Omental fat pad (tissue), 4 donors: ENCODE measurements around the gene UTP3. TPM values are rescaled to one million over a fixed set of nuclear protein-coding genes. Genes with fewer than 3 reads are reported as not detected.

ENCODE experiments used
- ATAC-seq: fragments of 150-250 bp; one replicate; pipeline ENCODE4 v1.9.1; 2016; ENCODE audit warnings: mild to moderate bottlenecking, moderate library complexity; ENCODE audit not compliant: low FRiP score
- DNase-seq: peaks from one replicate; pipeline ENCODE4 v3.0.0-alpha.2; 2019; ENCODE audit warnings: low spot score
- total RNA-seq, 4 donors: library from RNA; depleted of rRNA; stranded (reverse); fragments of >200 nt; gene quantifications; one replicate each; pipeline ENCODE4 v1.1.0, GENCODE V29; 2016
- TF ChIP-seq, protein P1 (sequence below), 3 donors: fragments of 450-650 bp; IDR thresholded peaks; one replicate each; pipeline ENCODE4 v1.5.1; 2016 to 2017; ENCODE audit warnings: antibody characterized with exemption in 3 of 3, mild to moderate bottlenecking in 3 of 3, moderate library complexity in 2 of 3

The UTP3 gene
- total RNA-seq, 4 donors from 2014 or later, result 20.7 to 67.5 (median 26.5) TPM

DNA sequence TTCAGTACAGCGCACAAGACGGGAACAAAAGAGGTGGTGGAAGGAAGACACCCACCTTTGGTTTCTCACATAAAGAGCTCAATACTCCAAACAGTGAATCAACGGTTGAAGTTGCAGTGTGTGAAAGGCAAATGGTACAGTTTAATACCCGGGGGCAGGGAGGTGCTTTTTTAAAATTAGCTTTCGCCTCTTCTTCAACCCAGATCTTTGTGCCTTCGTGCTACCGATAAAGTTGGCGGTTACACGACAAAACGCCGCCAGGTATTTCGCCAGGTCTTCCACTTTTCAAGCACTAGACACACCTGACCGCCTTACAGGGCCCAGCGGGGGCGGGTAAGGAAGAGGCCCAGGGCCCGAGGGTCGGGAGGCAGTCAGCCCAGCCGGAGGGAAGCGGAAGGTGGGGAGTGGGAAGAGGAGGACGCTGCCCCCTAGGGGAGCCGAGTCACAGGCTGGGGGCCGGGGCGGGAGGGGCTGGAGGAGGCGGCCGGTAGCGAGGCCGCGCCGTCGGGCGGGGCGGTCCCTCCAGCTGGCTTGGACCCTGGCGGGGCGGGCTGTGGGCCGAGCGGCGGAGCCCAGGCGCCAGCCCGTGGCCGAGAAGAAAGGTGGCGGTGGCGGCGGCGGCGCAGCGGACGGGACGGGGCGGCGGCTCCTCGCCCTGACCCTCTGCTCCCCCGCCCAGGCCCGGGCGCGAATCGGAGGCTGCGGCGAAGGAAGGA lies 16.0 kb downstream of the UTP3 start:
- TF ChIP-seq, protein P1, sequence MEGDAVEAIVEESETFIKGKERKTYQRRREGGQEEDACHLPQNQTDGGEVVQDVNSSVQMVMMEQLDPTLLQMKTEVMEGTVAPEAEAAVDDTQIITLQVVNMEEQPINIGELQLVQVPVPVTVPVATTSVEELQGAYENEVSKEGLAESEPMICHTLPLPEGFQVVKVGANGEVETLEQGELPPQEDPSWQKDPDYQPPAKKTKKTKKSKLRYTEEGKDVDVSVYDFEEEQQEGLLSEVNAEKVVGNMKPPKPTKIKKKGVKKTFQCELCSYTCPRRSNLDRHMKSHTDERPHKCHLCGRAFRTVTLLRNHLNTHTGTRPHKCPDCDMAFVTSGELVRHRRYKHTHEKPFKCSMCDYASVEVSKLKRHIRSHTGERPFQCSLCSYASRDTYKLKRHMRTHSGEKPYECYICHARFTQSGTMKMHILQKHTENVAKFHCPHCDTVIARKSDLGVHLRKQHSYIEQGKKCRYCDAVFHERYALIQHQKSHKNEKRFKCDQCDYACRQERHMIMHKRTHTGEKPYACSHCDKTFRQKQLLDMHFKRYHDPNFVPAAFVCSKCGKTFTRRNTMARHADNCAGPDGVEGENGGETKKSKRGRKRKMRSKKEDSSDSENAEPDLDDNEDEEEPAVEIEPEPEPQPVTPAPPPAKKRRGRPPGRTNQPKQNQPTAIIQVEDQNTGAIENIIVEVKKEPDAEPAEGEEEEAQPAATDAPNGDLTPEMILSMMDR (IDR thresholded peaks at IDR 0.05), result no peak
- DNase-seq (peak; percentile 53), ATAC-seq (peak; percentile 79)

DNA sequence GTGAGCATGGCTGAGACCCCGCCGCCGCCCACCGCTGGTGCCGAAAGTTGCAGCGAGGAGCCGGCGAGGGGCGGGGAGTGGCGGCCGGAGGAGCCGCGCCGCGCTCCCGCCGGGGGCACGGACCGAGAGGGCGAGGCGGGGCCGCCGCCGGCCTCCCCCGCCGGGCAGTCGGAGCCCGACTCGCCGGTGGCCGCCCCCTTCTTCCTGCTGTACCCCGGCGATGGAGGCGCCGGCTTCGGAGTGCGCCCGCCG lies 16.5 kb downstream of the UTP3 start:
- TF ChIP-seq, protein P1 (IDR thresholded peaks at IDR 0.05), result no peak
- no peak for DNase-seq
- peak; percentile 49 for ATAC-seq

DNA sequence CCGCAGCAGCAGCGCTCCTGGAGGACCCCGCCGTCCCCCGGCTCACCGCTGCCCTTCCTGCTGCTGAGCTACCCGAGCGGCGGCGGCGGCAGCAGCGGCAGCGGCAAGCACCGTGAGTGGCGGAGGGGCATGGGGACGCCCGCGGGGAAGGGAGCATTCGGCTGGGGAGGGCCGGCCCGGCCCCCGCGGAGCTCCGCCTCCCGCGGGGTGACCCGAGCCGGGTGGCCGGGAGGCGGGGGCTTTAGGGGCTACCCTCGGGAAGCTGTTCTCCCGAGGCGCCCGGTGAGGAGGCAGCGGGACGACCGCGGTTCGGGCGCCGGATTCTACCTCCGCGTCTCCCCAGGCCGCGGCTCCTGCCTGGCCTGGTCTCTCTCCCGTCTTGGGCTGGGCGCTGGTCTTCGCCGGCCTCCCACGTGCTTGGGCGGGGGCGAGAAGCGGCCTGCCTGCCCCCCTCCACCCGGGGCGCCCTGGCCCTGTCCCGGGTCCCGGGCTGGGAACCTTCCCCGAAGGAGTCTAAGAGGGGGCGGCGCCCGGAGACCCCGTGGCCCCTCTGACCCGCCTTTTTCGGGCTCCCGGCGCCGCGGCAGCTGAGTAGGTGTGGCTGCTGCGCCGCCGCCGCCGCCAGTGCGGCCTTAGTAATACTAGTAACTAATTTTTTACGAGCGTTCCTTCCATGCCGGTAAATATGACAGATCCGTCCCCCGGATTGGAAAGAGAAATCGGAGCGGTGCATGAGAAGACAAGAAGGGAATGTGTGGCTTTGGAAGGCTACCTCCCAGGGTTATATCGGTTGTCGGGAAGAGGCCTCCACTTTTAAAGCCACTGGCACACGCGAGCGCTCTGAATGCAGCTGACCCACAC lies 17.1 kb downstream of the UTP3 start:
- TF ChIP-seq, protein P1 (IDR thresholded peaks at IDR 0.05), result no peak
- peak; percentile 74 for ATAC-seq
- peak; percentile 60 for DNase-seq

DNA sequence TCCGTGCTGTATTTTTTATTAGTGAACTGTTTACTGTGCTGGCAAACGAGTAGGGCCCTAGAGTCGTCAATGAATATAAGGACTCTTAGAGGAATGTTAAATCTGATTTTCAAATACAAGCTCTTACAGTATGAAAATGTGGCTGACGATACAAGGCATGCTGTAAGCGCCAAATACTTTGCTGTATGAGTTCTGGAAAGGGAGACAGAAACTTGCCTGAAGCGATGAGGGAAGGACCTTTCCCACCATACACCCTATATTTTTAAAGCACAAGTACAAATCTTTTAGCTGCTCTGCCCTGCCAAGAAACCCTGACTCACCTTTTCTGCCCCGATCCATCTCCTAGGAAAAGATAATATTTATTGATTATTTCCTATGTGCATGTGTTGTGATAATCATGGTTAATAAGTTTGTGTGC lies 17.7 kb downstream of the UTP3 start:
- TF ChIP-seq, protein P1 (IDR thresholded peaks at IDR 0.05), result no peak
- ATAC-seq (no peak), DNase-seq (no peak)

DNA sequence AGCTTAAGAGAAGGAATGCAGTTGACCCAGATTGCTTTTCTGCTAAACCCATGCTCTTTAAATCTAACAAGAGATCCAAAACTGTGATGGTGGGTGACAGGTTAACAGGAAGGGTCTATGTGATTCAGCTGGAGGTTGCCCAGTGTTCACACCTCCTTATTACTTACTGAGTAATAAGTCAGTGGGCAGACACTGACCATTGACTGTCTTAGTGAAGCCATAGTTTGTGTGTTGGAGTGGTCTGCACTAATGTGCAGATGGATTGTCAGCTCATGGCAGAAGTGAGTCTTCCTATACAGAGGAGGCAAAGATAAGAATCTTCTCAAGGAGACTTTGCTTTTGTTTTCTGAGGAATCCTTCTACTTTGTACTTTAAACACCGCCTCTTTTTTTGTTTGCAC lies 18.2 kb downstream of the UTP3 start:
- ATAC-seq (no peak), DNase-seq (no peak)
- TF ChIP-seq, protein P1 (IDR thresholded peaks at IDR 0.05), result no peak

DNA sequence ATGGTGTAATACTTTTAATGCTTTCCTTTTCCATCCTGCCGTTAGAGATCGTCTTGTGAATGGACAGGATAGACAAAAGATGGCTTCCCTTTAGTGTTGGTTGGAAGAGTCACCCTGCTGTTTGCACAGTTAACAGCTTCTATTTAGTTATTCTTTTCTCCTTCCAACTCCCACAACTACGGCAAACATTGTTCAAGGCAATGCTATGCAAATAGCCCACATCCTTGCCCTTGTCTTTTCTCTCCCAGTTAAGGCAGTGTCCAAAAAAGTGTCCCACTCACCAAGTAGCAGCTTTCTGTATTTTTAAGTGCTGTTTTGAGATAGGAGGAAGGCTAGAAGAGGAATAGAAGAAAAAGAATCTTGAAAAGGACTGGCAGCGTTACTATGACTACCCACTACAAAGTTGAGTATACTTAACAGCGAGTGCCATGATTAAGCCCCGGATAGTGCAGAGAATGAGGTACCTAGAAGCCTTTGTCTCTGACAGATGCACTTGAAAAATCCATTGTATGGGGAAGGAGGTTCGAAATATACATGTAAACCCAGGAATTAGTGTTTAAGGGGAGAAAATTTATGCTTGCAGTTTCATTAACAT lies 21.4 kb downstream of the UTP3 start:
- DNase-seq (no peak), ATAC-seq (no peak)
- TF ChIP-seq, protein P1 (IDR thresholded peaks at IDR 0.05), result no peak
